MG63 (cell line): ENCODE measurements around the gene ANKRD31. TPM values are rescaled to one million over a fixed set of nuclear protein-coding genes. Genes with fewer than 3 reads are reported as not detected.

ENCODE experiments used
- DNase-seq: peaks from one replicate; pipeline ENCODE4 v3.0.0-alpha.2; 2020
- H3K27me3 ChIP-seq: fragments of 250-450 bp; sonication (Bioruptor Pico); 2 replicates; pipeline ENCODE4 v1.5.1; 2020; ENCODE audit warnings: mild to moderate bottlenecking, moderate library complexity
- H3K36me3 ChIP-seq: fragments of 250-450 bp; sonication (Bioruptor Pico); 2 replicates; pipeline ENCODE4 v1.5.1; 2020; ENCODE audit warnings: mild to moderate bottlenecking, moderate library complexity
- H3K4me3 ChIP-seq: fragments of 250-450 bp; sonication (Bioruptor Pico); 2 replicates; pipeline ENCODE4 v1.5.1; 2020; ENCODE audit warnings: mild to moderate bottlenecking, moderate library complexity
- H3K9me3 ChIP-seq: fragments of 250-450 bp; sonication (Bioruptor Pico); 2 replicates; pipeline ENCODE4 v1.5.1; 2020; ENCODE audit warnings: mild to moderate bottlenecking, moderate library complexity
- total RNA-seq: library from RNA; depleted of rRNA; stranded (reverse); fragments of >200 nt; shearing (Covaris generic); gene quantifications from 2 replicates; pipeline ENCODE4 v1.2.3, GENCODE V29; 2014; ENCODE audit warnings: low replicate concordance

Gene ANKRD31
- total RNA-seq, 1 experiment from 2014 or later, result not detected

- DNase-seq, result no peak
These were observed 180.9 kb downstream of the ANKRD31 start for GRCh38 chr5:75055727-75056144.

GRCh38 chr5:75054134-75054930 lies 182.3 kb downstream of the ANKRD31 start:
- H3K27me3 ChIP-seq, result no peaks in the 10 kb centered on the region; the same call in 1 of the 2 replicates
- DNase-seq, result no peak
- H3K36me3 ChIP-seq, result no peaks in the 10 kb centered on the region
- H3K4me3 ChIP-seq, result peak overlapping the region; percentile 69
- H3K9me3 ChIP-seq, result no peaks in the 10 kb centered on the region

More at GRCh38 chr5:75055727-75056144, 180.9 kb downstream of the ANKRD31 start:
- no peaks in the 10 kb centered on the region; the same call in 1 of the 2 replicates for H3K27me3 ChIP-seq
- no peak overlapping the region for H3K4me3 ChIP-seq
- no peaks in the 10 kb centered on the region for H3K36me3 ChIP-seq
- no peaks in the 10 kb centered on the region for H3K9me3 ChIP-seq

GRCh38 chr5:75053304-75054133 lies 183.2 kb downstream of the ANKRD31 start:
- peak; percentile 64 for DNase-seq
- Histone ChIP-seq H3K4me3 (peak overlapping the region; percentile 69), H3K27me3 (no peaks in the 10 kb centered on the region; the same call in 1 of the 2 replicates), H3K36me3 (no peaks in the 10 kb centered on the region), H3K9me3 (no peaks in the 10 kb centered on the region)

GRCh38 chr5:75053054-75053303 lies 183.7 kb downstream of the ANKRD31 start:
- peak; percentile 43 for DNase-seq
- Histone ChIP-seq H3K27me3 (no peaks in the 10 kb centered on the region; the same call in 1 of the 2 replicates), H3K4me3 (peak overlapping the region; percentile 69), H3K36me3 (no peaks in the 10 kb centered on the region), H3K9me3 (no peaks in the 10 kb centered on the region)

GRCh38 chr5:75052192-75053053 lies 184.3 kb downstream of the ANKRD31 start, which contains the start of gene GCNT4:
Gene GCNT4, minus strand, starts transcription at chr5:75052558. Its CDS starts 22,521 bp downstream, at chr5:75030037.
- H3K4me3 ChIP-seq, result peak within 1 kb of the TSS; percentile 69
- no peaks in the 10 kb centered on the region for H3K36me3 ChIP-seq
- no peaks in the 10 kb centered on the region; the same call in 1 of the 2 replicates for H3K27me3 ChIP-seq
- H3K9me3 ChIP-seq, result no peaks in the 10 kb centered on the region
- peak; percentile 66 for DNase-seq

GRCh38 chr5:75051217-75051751 lies 185.4 kb downstream of the ANKRD31 start:
- no peaks in the 10 kb centered on the region for H3K36me3 ChIP-seq
- no peaks in the 10 kb centered on the region; the same call in 1 of the 2 replicates for H3K27me3 ChIP-seq
- H3K4me3 ChIP-seq, result no peak overlapping the region
- DNase-seq, result no peak
- H3K9me3 ChIP-seq, result no peaks in the 10 kb centered on the region

- Histone ChIP-seq H3K36me3 (no peaks in the 10 kb centered on the region), H3K27me3 (no peaks in the 10 kb centered on the region; the same call in 1 of the 2 replicates), H3K4me3 (no peak overlapping the region), H3K9me3 (no peaks in the 10 kb centered on the region)
- DNase-seq, result peak; percentile 22
These were observed 186.3 kb downstream of the ANKRD31 start for GRCh38 chr5:75050415-75050814.

- Histone ChIP-seq H3K9me3 (no peaks in the 10 kb centered on the region), H3K4me3 (no peak overlapping the region), H3K27me3 (no peaks in the 10 kb centered on the region; the same call in 1 of the 2 replicates), H3K36me3 (no peaks in the 10 kb centered on the region)
- DNase-seq, result peak; percentile 32
These were observed 187.0 kb downstream of the ANKRD31 start for GRCh38 chr5:75049456-75050351.

GRCh38 chr5:75048457-75048953 lies 188.2 kb downstream of the ANKRD31 start:
- Histone ChIP-seq H3K36me3 (no peaks in the 10 kb centered on the region), H3K4me3 (no peak overlapping the region), H3K9me3 (no peaks in the 10 kb centered on the region), H3K27me3 (no peaks in the 10 kb centered on the region)
- DNase-seq, result no peak

GRCh38 chr5:75047356-75047755 lies 189.3 kb downstream of the ANKRD31 start:
- no peaks in the 10 kb centered on the region for H3K27me3 ChIP-seq
- H3K9me3 ChIP-seq, result no peaks in the 10 kb centered on the region
- no peak for DNase-seq
- no peaks in the 10 kb centered on the region for H3K36me3 ChIP-seq
- H3K4me3 ChIP-seq, result no peak overlapping the region

GRCh38 chr5:75046366-75047142 lies 190.1 kb downstream of the ANKRD31 start:
- DNase-seq, result no peak
- no peaks in the 10 kb centered on the region for H3K9me3 ChIP-seq

GRCh38 chr5:75045071-75045470 lies 191.6 kb downstream of the ANKRD31 start:
- Histone ChIP-seq H3K36me3 (no peaks in the 10 kb centered on the region), H3K4me3 (no peak overlapping the region), H3K27me3 (no peaks in the 10 kb centered on the region), H3K9me3 (no peaks in the 10 kb centered on the region)
- DNase-seq, result no peak

More at GRCh38 chr5:75046366-75047142, 190.1 kb downstream of the ANKRD31 start:
- Histone ChIP-seq H3K27me3 (no peaks in the 10 kb centered on the region), H3K36me3 (no peaks in the 10 kb centered on the region), H3K4me3 (no peak overlapping the region)

- Histone ChIP-seq H3K9me3 (no peaks in the 10 kb centered on the region), H3K36me3 (no peaks in the 10 kb centered on the region), H3K27me3 (no peaks in the 10 kb centered on the region), H3K4me3 (no peak overlapping the region)
- DNase-seq, result peak; percentile 87
These were observed 192.3 kb downstream of the ANKRD31 start for GRCh38 chr5:75044406-75044805.

GRCh38 chr5:75043633-75044264 lies 192.9 kb downstream of the ANKRD31 start:
- DNase-seq, result no peak
- Histone ChIP-seq H3K4me3 (no peak overlapping the region), H3K36me3 (no peaks in the 10 kb centered on the region), H3K27me3 (no peaks in the 10 kb centered on the region), H3K9me3 (no peaks in the 10 kb centered on the region)
